HepG2 (cell line): ENCODE measurements around the gene UGT2B15. TPM values are rescaled to one million over a fixed set of nuclear protein-coding genes. Genes with fewer than 3 reads are reported as not detected.

Experiments used
- AHR ChIP-seq: IDR thresholded peaks from 2 replicates; pipeline ENCODE4 v1.6.1; 2018; ENCODE audit warnings: missing genetic modification reagents, missing compliant biosample characterization
- ARID2 ChIP-seq: sonication (generic); formaldehyde crosslinking; IDR thresholded peaks from 2 replicates; pipeline ENCODE4 v1.8.1; 2022; ENCODE audit warnings: mild to moderate bottlenecking, missing genetic modification reagents, borderline replicate concordance
- DBP ChIP-seq: sonication (generic); formaldehyde crosslinking; IDR thresholded peaks from 2 replicates; pipeline ENCODE4 v1.4.0; 2020; ENCODE audit warnings: missing genetic modification reagents; ENCODE audit errors: not compliant biosample characterization
- EP300 ChIP-seq, 3 experiments: sonication (generic) in 1 of 3; formaldehyde crosslinking in 1 of 3; IDR thresholded peaks; 2 replicates each; pipeline versions ENCODE4 v1.5.1 to v1.6.1; 2011 to 2020; ENCODE audit warnings: low read depth in 2 of 3, low read length in 2 of 3, borderline replicate concordance in 1 of 3, improper control_type of control experiment in 1 of 3, mild to moderate bottlenecking in 1 of 3, missing genetic modification reagents in 1 of 3, moderate library complexity in 1 of 3
- ERF ChIP-seq: IDR thresholded peaks from 2 replicates; pipeline ENCODE4 v1.6.1; 2018; ENCODE audit warnings: missing biosample characterization, missing genetic modification reagents
- FOXP1 ChIP-seq, 2 experiments: fragments of 450-650 bp in 1 of 2; IDR thresholded peaks; 2 replicates each; pipeline ENCODE4 v1.6.1; 2017 to 2018; ENCODE audit warnings: antibody characterized with exemption in 1 of 2
- HMGXB4 ChIP-seq, 2 experiments: sonication (generic) in 1 of 2; formaldehyde crosslinking in 1 of 2; IDR thresholded peaks; 2 replicates each; pipeline versions ENCODE4 v1.4.0 to v1.6.1; 2018 to 2020; ENCODE audit warnings: missing genetic modification reagents in 2 of 2, borderline replicate concordance in 1 of 2, low read depth in 1 of 2, mild to moderate bottlenecking in 1 of 2, missing biosample characterization in 1 of 2
- HNF1A ChIP-seq, 2 experiments: sonication (generic) in 1 of 2; formaldehyde crosslinking in 1 of 2; IDR thresholded peaks; 2 replicates each; pipeline versions ENCODE4 v1.4.0 to v1.6.1; 2016 to 2020; ENCODE audit warnings: borderline replicate concordance in 1 of 2, low read depth in 1 of 2, mild to moderate bottlenecking in 1 of 2, missing genetic modification reagents in 1 of 2
- HNF4A ChIP-seq: sonication (generic); formaldehyde crosslinking; IDR thresholded peaks from 2 replicates; pipeline ENCODE4 v1.4.0; 2020; ENCODE audit warnings: missing genetic modification reagents
- ISL2 ChIP-seq: sonication (generic); formaldehyde crosslinking; IDR thresholded peaks from 2 replicates; pipeline ENCODE4 v1.5.0; 2020; ENCODE audit warnings: missing genetic modification reagents
- JUND ChIP-seq: sonication (generic); formaldehyde crosslinking; IDR thresholded peaks from 2 replicates; pipeline ENCODE4 v1.8.0; 2022; ENCODE audit warnings: mild to moderate bottlenecking, missing genetic modification reagents
- MED13 ChIP-seq: sonication (generic); formaldehyde crosslinking; IDR thresholded peaks from 2 replicates; pipeline ENCODE4 v1.5.0; 2020; ENCODE audit warnings: missing genetic modification reagents
- NFIC ChIP-seq: IDR thresholded peaks from 2 replicates; pipeline ENCODE4 v1.6.1; 2012; ENCODE audit warnings: mild to moderate bottlenecking, low read length, inconsistent platforms
- PLSCR1 ChIP-seq: sonication (generic); formaldehyde crosslinking; IDR thresholded peaks from 2 replicates; pipeline ENCODE4 v1.5.0; 2020; ENCODE audit warnings: missing genetic modification reagents, mild to moderate bottlenecking, borderline replicate concordance
- RXRB ChIP-seq: IDR thresholded peaks from 2 replicates; pipeline ENCODE4 v1.6.1; 2016; ENCODE audit warnings: borderline replicate concordance, missing genetic modification reagents, missing compliant biosample characterization
- SOX6 ChIP-seq, 2 experiments: fragments of 450-650 bp in 1 of 2; sonication (generic) in 1 of 2; formaldehyde crosslinking in 1 of 2; IDR thresholded peaks; 2 replicates each; pipeline versions ENCODE4 v1.4.0 to v1.6.1; 2017 to 2020; ENCODE audit warnings: antibody characterized with exemption in 1 of 2, mild to moderate bottlenecking in 1 of 2, missing genetic modification reagents in 1 of 2
- ZBTB37 ChIP-seq: sonication (generic); formaldehyde crosslinking; IDR thresholded peaks from 2 replicates; pipeline ENCODE4 v1.4.0; 2020; ENCODE audit warnings: mild to moderate bottlenecking, missing genetic modification reagents
- ZNF224 ChIP-seq: sonication (generic); formaldehyde crosslinking; IDR thresholded peaks from 2 replicates; pipeline ENCODE4 v1.5.0; 2020; ENCODE audit warnings: mild to moderate bottlenecking, missing genetic modification reagents
- ZNF724P ChIP-seq: sonication (generic); formaldehyde crosslinking; IDR thresholded peaks from 2 replicates; pipeline ENCODE4 v1.8.0; 2022; ENCODE audit warnings: missing genetic modification reagents, borderline replicate concordance
- polyA plus RNA-seq, 8 experiments: library from polyadenylated mRNA; depleted of rRNA in 3 of 8; stranded (reverse) in 7 of 8; unstranded in 1 of 8; fragments of >200 nt; fragmentation: Illumina TruSeq in 4 of 8; extraction: Trizol in 4 of 8; gene quantifications; 2 replicates each; pipeline versions ENCODE4 v1.2.1 to v1.2.3, GENCODE V29; 2011 to 2016; ENCODE audit warnings: low read depth in 4 of 8, missing spikeins in 1 of 8, mixed read lengths in 1 of 8; ENCODE audit not compliant: insufficient read depth in 1 of 8
- total RNA-seq, 5 experiments: library from RNA; depleted of rRNA; stranded (reverse); fragments of >200 nt; fragmentation: Illumina TruSeq; extraction: Trizol; gene quantifications; 2 replicates each; pipeline ENCODE4 v1.2.3, GENCODE V29; 2016; ENCODE audit warnings: low read depth in 1 of 5

Gene UGT2B15
- total and polyA plus RNA-seq, 2 of the 13 experiments (the other 11 are each of a cell fraction or from before 2014, with no cell fraction given) = 0.04 to 0.11 TPM

GRCh38 chr4:68658672-68659071 is 11.8 kb downstream of the UGT2B15 start (continued):
- TF ChIP-seq ZBTB37 (CRISPR knock-in tag) (no peak), ISL2 (CRISPR knock-in tag) (peak; percentile 84), EP300 (IDR thresholded peaks at IDR 0.05; ENCODE audit: low read depth in 2 of 2, low read length in 2 of 2) (peak in 1 of 2 experiments; percentile 89; a peak in 2 of 4 replicates), EP300 (CRISPR knock-in tag; IDR thresholded peaks at IDR 0.05; ENCODE audit: borderline replicate concordance) (no peak), HNF4A (peak; percentile 43; the same call in 1 of the 2 replicates), AHR (CRISPR knock-in tag) (no peak), ARID2 (no peak), NFIC (peak; percentile 75; the same call in 1 of the 2 replicates), HNF1A (IDR thresholded peaks at IDR 0.05; ENCODE audit: low read depth) (peak; percentile 93), HNF1A (CRISPR knock-in tag; IDR thresholded peaks at IDR 0.05; ENCODE audit: borderline replicate concordance) (peak; percentile 97; the same call in 1 of the 2 replicates), ERF (CRISPR knock-in tag) (no peak), RXRB (CRISPR knock-in tag) (0 out of 2 replicates have a peak, but pooled peaks have one; percentile 23), ZNF724P (CRISPR knock-in tag) (no peak), ZNF224 (CRISPR knock-in tag) (no peak), MED13 (CRISPR knock-in tag) (peak; percentile 51; the same call in 1 of the 2 replicates), HMGXB4 (CRISPR knock-in tag; IDR thresholded peaks at IDR 0.05; ENCODE audit: borderline replicate concordance in 1 of 2, low read depth in 1 of 2) (no peak), JUND (no peak), DBP (no peak), FOXP1 (IDR thresholded peaks at IDR 0.05) (no peak), FOXP1 (CRISPR knock-in tag; IDR thresholded peaks at IDR 0.05) (peak; percentile 62; the same call in 1 of the 2 replicates), PLSCR1 (CRISPR knock-in tag) (no peak), SOX6 (IDR thresholded peaks at IDR 0.05) (no peak), SOX6 (CRISPR knock-in tag; IDR thresholded peaks at IDR 0.05) (peak; percentile 82)
